Sigmoid colon (tissue), 4 donors: ENCODE measurements around the gene HMGN3.

Source experiments
- EP300 ChIP-seq, 4 donors: sonication (generic); formaldehyde crosslinking; IDR thresholded peaks; one replicate each; pipeline ENCODE4 v1.6.1; 2017; ENCODE audit warnings: antibody characterized with exemption in 4 of 4
- POLR2A ChIP-seq, 2 donors: fragments of 450-650 bp; IDR thresholded peaks; one replicate each; pipeline ENCODE4 v1.6.1; 2016; ENCODE audit warnings: antibody characterized with exemption in 2 of 2, mild to moderate bottlenecking in 2 of 2, moderate library complexity in 2 of 2
- TF ChIP-seq, protein P1 (sequence below), 4 experiments: fragments of 450-650 bp in 3 of 4; fragments of 200-600 bp in 1 of 4; IDR thresholded peaks; one replicate each; pipeline ENCODE4 v1.5.1; 2016 to 2019; ENCODE audit warnings: antibody characterized with exemption in 4 of 4, mild to moderate bottlenecking in 3 of 4, moderate library complexity in 2 of 4

DNA sequence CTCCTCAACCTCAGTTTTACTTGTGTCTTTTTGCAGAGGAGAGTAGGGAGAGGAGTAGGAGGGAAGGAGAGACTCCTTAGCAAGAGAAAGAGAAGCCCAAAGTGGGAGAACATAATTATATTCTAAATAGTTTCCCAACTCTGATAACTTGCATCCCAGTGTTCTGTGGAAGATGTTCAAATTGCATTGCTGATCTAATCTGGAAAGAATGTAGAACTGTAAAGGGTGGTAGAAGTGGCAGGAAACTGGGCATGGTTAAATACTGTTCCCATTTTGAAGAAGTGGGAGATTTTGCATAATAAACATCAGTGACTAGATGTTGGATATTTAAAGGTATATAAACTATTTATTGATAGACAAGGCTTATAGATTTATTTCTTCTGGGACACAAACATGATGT lies 42.6 kb upstream of the HMGN3 start:
- TF ChIP-seq, protein P1, sequence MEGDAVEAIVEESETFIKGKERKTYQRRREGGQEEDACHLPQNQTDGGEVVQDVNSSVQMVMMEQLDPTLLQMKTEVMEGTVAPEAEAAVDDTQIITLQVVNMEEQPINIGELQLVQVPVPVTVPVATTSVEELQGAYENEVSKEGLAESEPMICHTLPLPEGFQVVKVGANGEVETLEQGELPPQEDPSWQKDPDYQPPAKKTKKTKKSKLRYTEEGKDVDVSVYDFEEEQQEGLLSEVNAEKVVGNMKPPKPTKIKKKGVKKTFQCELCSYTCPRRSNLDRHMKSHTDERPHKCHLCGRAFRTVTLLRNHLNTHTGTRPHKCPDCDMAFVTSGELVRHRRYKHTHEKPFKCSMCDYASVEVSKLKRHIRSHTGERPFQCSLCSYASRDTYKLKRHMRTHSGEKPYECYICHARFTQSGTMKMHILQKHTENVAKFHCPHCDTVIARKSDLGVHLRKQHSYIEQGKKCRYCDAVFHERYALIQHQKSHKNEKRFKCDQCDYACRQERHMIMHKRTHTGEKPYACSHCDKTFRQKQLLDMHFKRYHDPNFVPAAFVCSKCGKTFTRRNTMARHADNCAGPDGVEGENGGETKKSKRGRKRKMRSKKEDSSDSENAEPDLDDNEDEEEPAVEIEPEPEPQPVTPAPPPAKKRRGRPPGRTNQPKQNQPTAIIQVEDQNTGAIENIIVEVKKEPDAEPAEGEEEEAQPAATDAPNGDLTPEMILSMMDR (IDR thresholded peaks at IDR 0.05): no peak
- TF ChIP-seq POLR2A (IDR thresholded peaks at IDR 0.05): no peak
- no peak for TF ChIP-seq EP300 (IDR thresholded peaks at IDR 0.05)
